ENCODE data around the gene FAM20C.

DNA sequence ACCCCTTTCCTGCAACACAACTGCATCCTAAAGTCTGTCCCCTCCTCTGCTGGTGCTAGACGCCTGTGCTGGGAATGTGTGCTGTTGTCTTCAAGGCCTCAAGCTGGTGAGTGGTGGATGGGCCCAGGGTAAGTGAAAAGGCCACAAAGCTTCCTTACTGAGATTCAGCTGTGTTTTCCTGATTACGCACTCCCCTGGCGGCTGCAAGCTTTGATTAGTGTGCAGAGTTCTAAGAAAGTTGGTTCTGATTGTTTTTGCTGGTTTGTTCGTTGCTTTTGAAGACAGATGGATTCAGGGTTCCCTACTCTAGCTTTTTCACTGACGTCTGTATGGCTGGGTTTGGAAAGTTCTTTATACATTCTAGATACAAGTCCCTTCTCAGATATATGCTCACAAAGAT, 85.7 kb downstream of the FAM20C start:
- TF ChIP-seq CTCF (IDR thresholded peaks at IDR 0.05 in 4 of 5, conservative IDR thresholded peaks at IDR 0.05 in 1 of 5) (no peak), POLR2A (IDR thresholded peaks at IDR 0.05) (no peak)

All from gastrocnemius medialis (tissue), 4 donors.